SK-N-SH (cell line): Measurements from ENCODE around the gene UCK2.

Source experiments
- CTCF ChIP-seq: fragments of 200-600 bp; sonication (generic); IDR thresholded peaks from 2 replicates; pipeline ENCODE4 v1.6.1; 2017; ENCODE audit warnings: antibody characterized with exemption, mild to moderate bottlenecking, moderate library complexity
- FOXM1 ChIP-seq: IDR thresholded peaks from 2 replicates; pipeline ENCODE4 v1.4.0; 2012; ENCODE audit warnings: low read depth, mild to moderate bottlenecking
- JUND ChIP-seq: IDR thresholded peaks from 2 replicates; pipeline ENCODE4 v1.4.0; 2012
- POLR2AphosphoS5 ChIP-seq: IDR thresholded peaks from 2 replicates; pipeline ENCODE4 v1.6.1; 2012; ENCODE audit warnings: low read depth, low read length
- ZBTB33 ChIP-seq: IDR thresholded peaks from 2 replicates; pipeline ENCODE4 v1.4.0; 2012; ENCODE audit warnings: low read depth, borderline replicate concordance

GRCh38 chr1:165865633-165866340 lies 38.4 kb downstream of the UCK2 start:
- no peak for TF ChIP-seq CTCF
- TF ChIP-seq FOXM1: no peak
- no peak for TF ChIP-seq POLR2AphosphoS5
- TF ChIP-seq ZBTB33: no peak
- no peak for TF ChIP-seq JUND
